NCI-H226 (cell line): ENCODE results near the gene SPINK6.
A peak's percentile ranks its signal among the peaks of the same experiment; 100 is the strongest.

Source experiments
- DNase-seq: peaks from one replicate; pipeline ENCODE4 v3.0.0-alpha.2; 2015

SPINK6 gene

GRCh38 chr5:148202531-148203203 lies at the start of gene SPINK6:
Gene SPINK6, plus strand, starts transcription at chr5:148203042. Its CDS starts 55 bp downstream, at chr5:148203097.
- DNase-seq = peak; percentile 7

GRCh38 chr5:148156609-148157008 lies 46.2 kb upstream of the SPINK6 start:
- no peak for DNase-seq

GRCh38 chr5:148162038-148162437 lies 40.8 kb upstream of the SPINK6 start:
- no peak for DNase-seq

DNA sequence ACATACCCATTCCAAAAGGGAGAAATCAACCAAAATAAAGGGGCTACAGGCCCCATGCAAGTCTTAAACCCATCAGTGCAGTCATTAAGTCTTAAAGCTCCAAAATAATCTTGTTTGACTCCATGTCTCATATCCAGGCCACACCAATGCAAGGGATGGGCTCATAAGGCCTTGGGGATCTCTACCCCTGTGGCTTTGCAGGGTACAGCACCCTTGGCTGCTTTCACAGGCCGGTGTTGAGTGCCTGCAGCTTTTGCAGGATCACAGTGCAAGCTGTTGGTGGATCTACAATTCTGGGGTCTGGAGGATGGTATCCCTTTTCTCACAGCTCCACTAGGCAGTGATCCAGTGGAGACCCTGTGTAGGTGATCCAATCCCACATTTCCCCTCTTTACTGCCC lies 39.5 kb upstream of the SPINK6 start:
- DNase-seq = no peak

- no peak for DNase-seq
These were observed 36.1 kb upstream of the SPINK6 start for GRCh38 chr5:148166550-148167283.

DNA sequence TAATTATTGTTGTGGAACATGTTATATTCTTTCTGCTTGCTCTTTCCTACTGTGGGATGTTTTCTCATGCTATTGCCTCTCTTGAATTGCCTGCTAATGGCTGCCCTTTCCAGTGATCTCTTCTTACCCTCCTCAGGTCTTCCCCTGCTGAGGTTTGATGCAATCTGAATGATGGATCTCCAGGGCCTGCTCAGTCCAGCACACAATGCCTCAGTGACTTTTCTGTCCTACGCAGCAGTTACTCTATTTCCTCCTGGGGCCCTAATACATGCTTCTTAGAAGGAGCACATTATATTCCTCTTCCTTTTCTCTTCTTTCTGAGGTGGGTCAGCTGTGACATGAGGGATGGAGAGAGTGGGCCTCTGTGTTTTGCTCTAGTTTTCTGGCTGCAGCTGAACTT lies 34.6 kb upstream of the SPINK6 start, which contains the start of gene SPINK14:
TSS of gene SPINK14 (plus strand) at position 301 of the 400 bp plus-strand sequence. CDS start 1,187 bp downstream, outside the sequence.
- no peak for DNase-seq

GRCh38 chr5:148172377-148172776 lies 30.5 kb upstream of the SPINK6 start:
- DNase-seq = no peak

GRCh38 chr5:148176480-148176879 lies 26.4 kb upstream of the SPINK6 start:
- no peak for DNase-seq

DNA sequence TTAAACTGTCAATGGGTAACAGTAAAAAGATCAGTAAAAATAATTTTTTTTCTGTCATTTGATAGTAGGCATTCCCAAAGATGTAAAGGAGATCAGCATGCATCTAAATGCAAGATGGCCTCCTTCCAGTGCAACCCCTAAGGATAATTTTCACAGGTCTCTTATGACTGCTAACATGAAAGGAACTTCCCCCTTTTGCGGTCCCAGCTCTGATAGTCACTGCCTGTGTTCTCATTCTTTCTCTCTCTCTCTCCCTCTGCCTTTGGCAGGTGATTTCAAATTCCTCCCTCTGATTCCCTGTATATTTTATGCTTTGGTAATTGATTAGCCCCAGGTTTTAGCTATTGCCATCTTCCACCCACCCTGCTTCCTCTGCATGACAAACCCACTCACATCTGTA lies 25.6 kb upstream of the SPINK6 start:
- DNase-seq = no peak

DNA sequence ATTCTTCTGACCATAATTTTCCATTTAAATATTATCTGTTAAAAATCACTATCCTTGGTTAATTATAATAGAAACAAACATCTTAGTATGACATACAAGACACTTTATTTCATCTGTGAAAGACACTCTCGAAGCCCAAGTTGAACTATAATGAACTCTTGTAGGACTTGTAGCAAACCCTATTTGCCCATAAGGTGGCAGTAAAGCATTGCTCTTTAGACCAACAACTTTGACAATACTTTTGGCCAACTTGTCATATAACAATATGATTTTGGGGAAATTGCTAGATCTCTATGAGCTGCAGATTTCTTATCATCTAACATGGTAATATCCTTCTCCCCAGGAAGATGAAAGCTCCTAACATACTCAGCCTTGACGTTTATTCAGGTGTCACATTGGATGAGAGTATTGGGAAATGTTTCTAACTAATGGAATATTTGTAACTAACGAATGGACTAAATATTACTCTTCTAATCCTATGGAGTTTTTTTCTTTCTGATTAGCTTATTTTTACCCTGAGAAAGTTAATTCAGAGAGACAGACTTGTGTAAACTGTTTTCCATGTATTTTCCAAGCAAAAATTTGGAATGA lies 23.5 kb upstream of the SPINK6 start:
- peak; percentile 10 for DNase-seq

- DNase-seq = peak; percentile 35
These were observed 16.4 kb upstream of the SPINK6 start for GRCh38 chr5:148186248-148187003.

DNA sequence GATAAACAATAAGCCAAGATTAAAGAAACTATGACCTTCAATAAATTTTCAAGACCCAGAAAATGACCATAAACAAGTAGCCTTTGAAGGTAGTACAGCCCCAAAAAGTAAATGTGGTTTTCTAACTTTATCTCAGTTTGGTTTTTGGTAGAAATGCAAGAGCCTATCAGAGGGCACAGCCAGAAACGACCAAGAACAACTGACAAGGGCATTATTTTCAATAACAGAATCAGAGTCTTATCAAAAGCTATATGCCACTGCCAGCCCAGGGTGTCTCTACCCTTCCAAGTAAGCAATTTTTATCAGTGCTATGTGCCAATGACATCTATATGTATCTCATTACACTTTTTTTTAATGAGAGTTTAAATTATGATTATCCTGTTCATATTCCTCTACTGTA lies 11.8 kb upstream of the SPINK6 start:
- no peak for DNase-seq

DNA sequence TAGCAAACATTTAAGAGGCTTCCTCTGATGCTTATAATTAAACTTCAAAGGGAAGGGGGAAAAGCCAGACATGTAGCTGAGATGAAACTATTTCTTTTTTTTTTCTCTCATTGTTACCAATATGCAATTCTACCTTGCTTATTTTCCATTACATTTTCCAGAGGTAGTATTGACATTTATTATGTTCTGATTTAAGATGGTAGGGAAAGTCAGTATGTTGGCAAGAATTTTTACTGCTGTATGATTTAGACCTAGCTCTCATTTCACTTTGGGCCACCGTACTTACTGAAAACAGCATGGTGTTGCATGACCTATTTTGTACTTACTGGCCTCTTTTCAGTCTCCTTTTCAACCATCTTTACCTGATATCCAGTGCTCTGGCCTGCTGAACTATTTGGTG lies 9.6 kb upstream of the SPINK6 start:
- no peak for DNase-seq

DNA sequence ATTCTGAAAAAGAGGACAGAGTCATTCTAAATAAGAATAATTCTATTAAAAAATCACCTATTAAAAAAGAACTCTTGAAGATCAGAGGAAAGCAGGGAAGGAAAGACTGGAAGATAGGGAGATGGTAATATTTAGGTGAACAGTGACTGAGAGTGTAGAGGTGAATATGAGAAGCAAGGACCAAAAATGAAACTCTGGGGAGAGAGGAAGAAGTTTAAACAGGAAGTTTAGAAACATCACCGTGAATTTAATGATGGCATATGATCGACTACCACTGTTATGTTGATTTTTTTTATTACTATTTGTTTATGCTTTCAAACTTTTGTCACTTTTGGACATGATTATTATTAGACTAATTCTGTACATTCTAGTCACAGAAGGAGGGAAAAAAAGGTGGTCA lies 1.7 kb upstream of the SPINK6 start:
- DNase-seq = no peak

GRCh38 chr5:148205044-148205806 lies 2.4 kb downstream of the SPINK6 start:
- DNase-seq = no peak

DNA sequence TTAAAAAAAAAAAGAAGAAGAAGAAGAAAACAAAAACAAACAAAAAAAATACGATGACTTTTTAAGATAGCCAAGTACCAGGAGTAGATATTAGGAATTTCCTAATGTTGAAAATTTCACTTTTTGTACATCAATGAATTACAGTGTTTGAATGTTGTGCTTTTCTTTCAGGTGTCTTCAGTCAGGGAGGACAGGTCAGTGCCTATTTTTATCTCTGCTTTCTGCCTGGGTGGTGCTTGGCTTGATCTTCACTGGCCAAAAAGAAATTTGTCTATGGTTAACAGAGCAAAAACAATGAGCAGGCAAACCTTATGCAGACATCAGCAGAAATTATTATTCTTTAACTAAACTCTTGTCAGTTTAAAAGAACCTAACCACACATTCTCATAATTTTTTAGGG lies 3.0 kb downstream of the SPINK6 start:
- no peak for DNase-seq

- no peak for DNase-seq
These were observed 3.8 kb downstream of the SPINK6 start for GRCh38 chr5:148206620-148207019.

DNA sequence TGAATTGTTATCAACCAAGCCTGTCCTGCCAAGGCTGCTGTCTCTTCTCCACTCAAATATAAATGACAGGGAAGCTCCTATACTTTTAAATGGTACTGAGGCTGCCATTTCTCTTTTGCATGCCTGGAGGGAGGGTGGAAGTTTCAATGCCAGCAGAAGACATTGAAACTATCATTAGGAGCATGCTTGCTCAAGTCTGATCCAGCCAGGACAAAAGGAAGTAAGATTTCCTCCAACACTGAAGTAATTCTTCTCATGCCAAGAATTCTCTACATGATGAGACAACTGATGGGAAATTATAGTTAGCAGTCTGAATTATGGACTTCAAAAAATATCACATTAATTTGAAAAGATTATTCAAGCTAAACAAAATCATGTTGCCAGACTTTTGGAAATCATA lies 5.4 kb downstream of the SPINK6 start:
- no peak for DNase-seq

GRCh38 chr5:148209151-148209770 lies 6.4 kb downstream of the SPINK6 start:
- no peak for DNase-seq

GRCh38 chr5:148214665-148215185 lies 11.9 kb downstream of the SPINK6 start:
- DNase-seq = no peak

DNA sequence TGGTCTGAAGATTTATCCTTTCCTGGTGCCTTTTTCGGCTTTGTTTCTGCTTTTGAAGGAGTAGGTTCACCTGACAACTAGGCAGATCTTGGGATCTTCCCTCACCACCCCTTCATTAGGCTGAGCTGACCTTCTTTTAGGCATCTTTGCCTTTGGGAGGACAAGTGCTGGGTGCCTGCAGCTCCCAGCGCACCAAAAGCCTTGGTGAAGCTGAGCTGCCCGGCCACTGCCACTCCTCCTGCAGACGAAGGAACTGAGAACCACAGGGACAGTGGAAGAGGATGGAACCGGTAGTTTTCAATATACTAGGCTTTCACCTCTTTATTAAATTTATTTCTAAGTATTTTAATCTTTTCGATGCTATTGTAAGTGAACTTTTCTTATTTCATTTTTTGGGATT lies 18.7 kb downstream of the SPINK6 start:
- no peak for DNase-seq
